ENCODE measurements around the gene MT1F. TPM values are rescaled to one million over a fixed set of nuclear protein-coding genes. Genes with fewer than 3 reads are reported as not detected.

The MT1F gene
- total and polyA plus RNA-seq, 2 donors from 2014 or later, result 53.3 to 312 TPM

DNA sequence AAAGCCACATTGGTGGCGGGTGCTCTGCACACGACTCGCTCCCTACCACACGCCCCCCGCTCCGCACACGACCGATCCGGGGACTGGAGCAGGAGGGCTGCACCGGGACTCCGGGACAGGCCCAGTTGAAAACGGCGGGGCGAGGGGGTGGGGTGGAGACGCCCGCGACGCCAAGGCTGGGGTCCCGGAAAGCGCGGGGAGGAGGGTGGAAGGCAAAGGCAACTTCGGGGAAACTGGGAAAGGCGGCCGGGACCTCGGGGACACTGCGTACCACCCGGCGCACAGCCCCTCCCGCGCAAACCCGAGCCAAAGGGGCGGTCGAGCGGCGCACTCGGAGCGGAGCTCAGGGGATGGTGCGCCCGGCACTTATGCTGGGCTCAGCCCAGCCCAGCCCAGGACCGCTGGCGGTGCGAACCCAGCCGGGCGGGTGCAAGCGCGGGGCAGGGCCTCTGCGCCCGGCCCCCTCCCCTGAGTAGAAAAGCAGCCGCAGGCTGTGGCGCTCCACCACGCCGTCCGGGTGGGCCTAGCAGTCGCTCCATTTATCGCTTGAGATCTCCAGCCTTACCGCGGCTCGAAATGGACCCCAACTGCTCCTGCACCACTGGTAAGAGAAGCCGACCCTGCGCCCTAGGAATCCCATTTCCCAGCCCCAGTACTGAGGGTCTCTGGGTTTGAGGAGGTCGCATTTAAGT lies 25.5 kb upstream of the MT1F start, which contains the start of gene MT1M:
MT1M (plus strand) TSS at position 504 of the 692 bp plus-strand sequence; CDS start at position 577, 73 bp downstream.
- TF ChIP-seq, protein P1, sequence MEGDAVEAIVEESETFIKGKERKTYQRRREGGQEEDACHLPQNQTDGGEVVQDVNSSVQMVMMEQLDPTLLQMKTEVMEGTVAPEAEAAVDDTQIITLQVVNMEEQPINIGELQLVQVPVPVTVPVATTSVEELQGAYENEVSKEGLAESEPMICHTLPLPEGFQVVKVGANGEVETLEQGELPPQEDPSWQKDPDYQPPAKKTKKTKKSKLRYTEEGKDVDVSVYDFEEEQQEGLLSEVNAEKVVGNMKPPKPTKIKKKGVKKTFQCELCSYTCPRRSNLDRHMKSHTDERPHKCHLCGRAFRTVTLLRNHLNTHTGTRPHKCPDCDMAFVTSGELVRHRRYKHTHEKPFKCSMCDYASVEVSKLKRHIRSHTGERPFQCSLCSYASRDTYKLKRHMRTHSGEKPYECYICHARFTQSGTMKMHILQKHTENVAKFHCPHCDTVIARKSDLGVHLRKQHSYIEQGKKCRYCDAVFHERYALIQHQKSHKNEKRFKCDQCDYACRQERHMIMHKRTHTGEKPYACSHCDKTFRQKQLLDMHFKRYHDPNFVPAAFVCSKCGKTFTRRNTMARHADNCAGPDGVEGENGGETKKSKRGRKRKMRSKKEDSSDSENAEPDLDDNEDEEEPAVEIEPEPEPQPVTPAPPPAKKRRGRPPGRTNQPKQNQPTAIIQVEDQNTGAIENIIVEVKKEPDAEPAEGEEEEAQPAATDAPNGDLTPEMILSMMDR (IDR thresholded peaks at IDR 0.05; ENCODE audit: borderline replicate concordance, extremely low read depth, insufficient read depth), result no peak
- intact Hi-C loops (cut with DNase I), result no loop called here
- Histone ChIP-seq H3K27me3 (ENCODE audit: control insufficient read depth, insufficient read depth, low read length) (peaks cover 46% of the 10 kb centered on the region), H3K4me1 (ENCODE audit: control insufficient read depth in 2 of 3, insufficient read depth in 2 of 3, low read depth in 1 of 3, low read length in 3 of 3) (peaks cover 0 to 5% (median 0%) of the 10 kb centered on the region in 3 donors), H3K36me3 (ENCODE audit: control insufficient read depth in 2 of 3, insufficient read depth in 3 of 3, low read length in 3 of 3) (no peaks in the 10 kb centered on the region), H3K27ac (ENCODE audit: low read depth in 2 of 2, low read length in 2 of 2) (peak within 1 kb of the TSS; percentile 23 to 74), H3K9ac (ENCODE audit: low read length in 3 of 3) (peak within 1 kb of the TSS in 2 of 3 donors; percentile 5 to 67), H3K9me3 (ENCODE audit: control insufficient read depth in 2 of 3, insufficient read depth in 1 of 3, low read length in 3 of 3) (no peaks in the 10 kb centered on the region), H3K4me3 (ENCODE audit: low read length in 3 of 3) (peak within 1 kb of the TSS; percentile 20 to 80 (median 65))
- FAIRE-seq, result no peak
- DNase-seq, result peak in 4 of 5 donors; percentile 33 to 93 (median 42)

DNA sequence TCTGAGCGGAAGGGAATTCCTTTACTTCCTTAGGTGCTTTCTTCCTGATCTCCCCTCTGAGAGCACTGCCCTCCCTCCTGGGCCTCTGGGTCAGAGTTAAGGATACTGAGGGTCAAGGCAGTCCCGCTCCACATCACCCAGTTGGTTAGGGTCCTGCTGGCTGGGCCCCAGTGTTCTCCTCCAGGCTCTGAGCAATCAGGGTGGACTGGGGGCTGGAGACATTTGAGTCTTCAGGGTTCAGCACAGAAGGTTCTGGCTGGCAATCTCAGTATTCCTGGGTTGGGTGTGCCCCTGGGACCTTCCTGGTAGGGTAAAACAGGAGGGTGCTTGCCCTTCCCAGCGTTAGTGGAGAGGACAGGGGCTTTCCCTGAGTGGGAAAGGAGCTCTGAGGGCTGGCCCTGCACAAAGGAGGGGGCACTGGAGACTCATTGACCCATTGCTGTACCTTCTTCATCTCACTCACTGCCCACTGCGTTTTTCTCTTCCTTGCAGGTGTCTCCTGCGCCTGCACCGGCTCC lies 24.9 kb upstream of the MT1F start:
- no peak for FAIRE-seq
- intact Hi-C loops (cut with DNase I), result no loop called here
- H3K9ac ChIP-seq (ENCODE audit: low read length in 3 of 3), result peak overlapping the region in 2 of 3 donors; percentile 5 to 55
- peak overlapping the region in 2 of 3 donors; percentile 65 to 80 for H3K4me3 ChIP-seq (ENCODE audit: low read length in 3 of 3)
- TF ChIP-seq, protein P1 (IDR thresholded peaks at IDR 0.05; ENCODE audit: borderline replicate concordance, extremely low read depth, insufficient read depth), result no peak
- peaks cover 0 to 6% (median 0%) of the 10 kb centered on the region in 3 donors for H3K4me1 ChIP-seq (ENCODE audit: control insufficient read depth in 2 of 3, insufficient read depth in 2 of 3, low read depth in 1 of 3, low read length in 3 of 3)
- H3K36me3 ChIP-seq (ENCODE audit: control insufficient read depth in 2 of 3, insufficient read depth in 3 of 3, low read length in 3 of 3), result no peaks in the 10 kb centered on the region
- no peak for DNase-seq
- H3K9me3 ChIP-seq (ENCODE audit: control insufficient read depth in 2 of 3, insufficient read depth in 1 of 3, low read length in 3 of 3), result no peaks in the 10 kb centered on the region
- H3K27me3 ChIP-seq (ENCODE audit: control insufficient read depth, insufficient read depth, low read length), result peaks cover 51% of the 10 kb centered on the region
- H3K27ac ChIP-seq (ENCODE audit: low read depth in 2 of 2, low read length in 2 of 2), result peak overlapping the region; percentile 23 to 74

DNA sequence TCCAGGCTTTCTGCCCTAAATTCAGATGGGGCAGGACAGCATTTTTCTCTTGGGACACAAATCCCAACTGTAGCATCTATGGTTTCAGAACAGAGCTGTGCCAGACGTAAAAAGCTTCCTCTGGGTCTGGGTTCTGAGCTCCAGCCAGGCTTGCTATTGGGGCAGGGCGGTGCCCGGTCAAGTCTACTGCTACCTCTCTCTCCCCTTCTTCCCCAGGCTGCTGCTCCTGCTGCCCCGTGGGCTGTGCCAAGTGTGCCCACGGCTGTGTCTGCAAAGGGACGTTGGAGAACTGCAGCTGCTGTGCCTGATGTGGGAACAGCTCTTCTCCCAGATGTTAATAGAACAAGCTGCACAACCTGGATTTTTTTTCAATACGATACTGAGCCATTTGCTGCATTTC lies 24.2 kb upstream of the MT1F start:
- intact Hi-C loops (cut with DNase I), result no loop called here
- H3K4me3 ChIP-seq (ENCODE audit: low read length in 3 of 3), result peak overlapping the region in 2 of 3 donors; percentile 65 to 80
- no peaks in the 10 kb centered on the region for H3K36me3 ChIP-seq (ENCODE audit: control insufficient read depth in 2 of 3, insufficient read depth in 3 of 3, low read length in 3 of 3)
- no peak overlapping the region for H3K9ac ChIP-seq (ENCODE audit: low read length in 3 of 3)
- no peaks in the 10 kb centered on the region for H3K9me3 ChIP-seq (ENCODE audit: control insufficient read depth in 2 of 3, insufficient read depth in 1 of 3, low read length in 3 of 3)
- no peak for FAIRE-seq
- DNase-seq, result no peak
- H3K4me1 ChIP-seq (ENCODE audit: control insufficient read depth in 2 of 3, insufficient read depth in 2 of 3, low read depth in 1 of 3, low read length in 3 of 3), result peaks cover 0 to 11% (median 0%) of the 10 kb centered on the region in 3 donors
- TF ChIP-seq, protein P1 (IDR thresholded peaks at IDR 0.05; ENCODE audit: borderline replicate concordance, extremely low read depth, insufficient read depth), result no peak
- H3K27ac ChIP-seq (ENCODE audit: low read depth in 2 of 2, low read length in 2 of 2), result no peak overlapping the region
- peaks cover 54% of the 10 kb centered on the region for H3K27me3 ChIP-seq (ENCODE audit: control insufficient read depth, insufficient read depth, low read length)
